Kidney (tissue), 14 donors: ENCODE data around the gene ABHD10. TPM values are rescaled to one million over a fixed set of nuclear protein-coding genes. Genes with fewer than 3 reads are reported as not detected.

Experiments
- DNase-seq, 5 donors: peaks; one replicate each; pipeline ENCODE4 v3.0.0-alpha.2; 2013 to 2020
- FAIRE-seq: peaks from 2 replicates; lab custom pipeline; 2012; peaks lifted over from hg19 to GRCh38; lab: Jason Lieb, UNC
- H3K27ac ChIP-seq, 2 donors: one replicate each; pipeline ENCODE4 v1.7.0; 2013; ENCODE audit warnings: low read depth in 2 of 2, low read length in 2 of 2, inconsistent platforms in 1 of 2
- H3K27me3 ChIP-seq: one replicate; pipeline ENCODE4 v1.7.1; 2013; ENCODE audit warnings: low read length, inconsistent platforms; ENCODE audit not compliant: control insufficient read depth, insufficient read depth
- H3K36me3 ChIP-seq, 3 donors: one replicate each; pipeline versions ENCODE4 v1.7.0 to v1.7.1; 2013; ENCODE audit warnings: low read length in 3 of 3, control low read depth in 1 of 3, inconsistent platforms in 1 of 3; ENCODE audit not compliant: insufficient read depth in 3 of 3, control insufficient read depth in 2 of 3
- H3K4me1 ChIP-seq, 3 donors: one replicate each; pipeline versions ENCODE4 v1.7.0 to v1.7.1; 2013; ENCODE audit warnings: low read length in 3 of 3, inconsistent platforms in 1 of 3, low read depth in 1 of 3; ENCODE audit not compliant: control insufficient read depth in 2 of 3, insufficient read depth in 2 of 3
- H3K4me3 ChIP-seq, 3 donors: one replicate each; pipeline versions ENCODE4 v1.7.0 to v1.8.1; 2013; ENCODE audit warnings: low read length in 3 of 3, control low read depth in 1 of 3, inconsistent platforms in 1 of 3
- H3K9ac ChIP-seq, 3 donors: one replicate each; pipeline versions ENCODE4 v1.7.0 to v1.7.1; 2013; ENCODE audit warnings: low read length in 3 of 3, control low read depth in 1 of 3, inconsistent platforms in 1 of 3
- H3K9me3 ChIP-seq, 3 donors: one replicate each; pipeline versions ENCODE4 v1.7.0 to v1.7.1; 2013; ENCODE audit warnings: low read length in 3 of 3, control low read depth in 1 of 3, inconsistent platforms in 1 of 3; ENCODE audit not compliant: control insufficient read depth in 2 of 3, insufficient read depth in 1 of 3
- CTCF ChIP-seq: IDR thresholded peaks from 3 replicates; pipeline ENCODE4 v1.5.1; 2012; ENCODE audit warnings: mild to moderate bottlenecking, moderate library complexity, borderline replicate concordance; ENCODE audit not compliant: insufficient read depth; ENCODE audit errors: extremely low read depth
- intact Hi-C: fragments of 100-400 bp; cut with DNase I; formaldehyde crosslinking; loops from one replicate; pipeline ENCODE4 v1.11.1; 2022
- polyA plus RNA-seq: library from polyadenylated mRNA; stranded (reverse); fragments of 350-450 nt; fragmentation: Illumina TruSeq; extraction: RNeasy Lipid Tissue Mini Kit (QIAGEN cat#74804); gene quantifications from one replicate; pipeline ENCODE4 v1.2.3, GENCODE V29; 2014; ENCODE audit warnings: low read depth, low replicate concordance; ENCODE audit not compliant: insufficient read depth
- total RNA-seq: library from RNA; stranded (reverse); fragmentation: NEBNext Ultra II Directional; extraction: Animal tissue kit (Norgen Biotek cat#: 25700); gene quantifications from one replicate; pipeline ENCODE4 v1.2.1, GENCODE V29; 2021
- donor health status: control.
- donor health status: control.
- donor health status: control.
- donor health status: control.
- donor health status: control.
- donor health status: DM: yes; HTN: yes; CAD: no.
- donor health status: Normal renal cell carcinoma (clear cell type).

ABHD10 gene
- total and polyA plus RNA-seq, 2 donors from 2014 or later: 30.9 to 53.2 TPM

GRCh38 chr3:111976254-111976653 is 2.6 kb upstream of the ABHD10 start:
- FAIRE-seq: no peak
- no peak overlapping the region for H3K27ac ChIP-seq
- H3K4me1 ChIP-seq: peaks cover 0 to 10% (median 6%) of the 10 kb centered on the region in 3 donors
- intact Hi-C loops: no loop called here
- no peak overlapping the region for H3K4me3 ChIP-seq
- no peak overlapping the region for H3K9ac ChIP-seq
- DNase-seq: no peak
- H3K36me3 ChIP-seq: peaks cover 0 to 6% (median 3%) of the 10 kb centered on the region in 3 donors
- TF ChIP-seq CTCF: no peak
- no peaks in the 10 kb centered on the region for H3K27me3 ChIP-seq
- H3K9me3 ChIP-seq: no peaks in the 10 kb centered on the region

GRCh38 chr3:111979434-111980038 is 710 bp downstream of the ABHD10 start:
- peaks cover 0 to 3% (median 2%) of the 10 kb centered on the region in 3 donors for H3K36me3 ChIP-seq
- peaks cover 0 to 12% (median 5%) of the 10 kb centered on the region in 3 donors for H3K4me1 ChIP-seq
- FAIRE-seq: no peak
- DNase-seq: peak in 1 of 5 donors; percentile 34
- H3K9ac ChIP-seq: peak overlapping the region; percentile 66 to 91 (median 91)
- no peaks in the 10 kb centered on the region for H3K27me3 ChIP-seq
- no peak for TF ChIP-seq CTCF
- intact Hi-C loops: no loop called here
- H3K4me3 ChIP-seq: peak overlapping the region; percentile 90 to 96 (median 92)
- H3K9me3 ChIP-seq: no peaks in the 10 kb centered on the region
- H3K27ac ChIP-seq: peak overlapping the region; percentile 83 to 88

- FAIRE-seq: no peak
- no peak overlapping the region for H3K9ac ChIP-seq
- no peak for TF ChIP-seq CTCF
Measured at GRCh38 chr3:111980716-111981456, 2.1 kb downstream of the ABHD10 start.

More at GRCh38 chr3:111980716-111981456, 2.1 kb downstream of the ABHD10 start:
- Histone ChIP-seq H3K9me3 (no peaks in the 10 kb centered on the region), H3K27ac (peak overlapping the region in 1 of 2 donors; percentile 1), H3K4me3 (peak overlapping the region in 2 of 3 donors; percentile 37 to 96), H3K27me3 (no peaks in the 10 kb centered on the region), H3K4me1 (peaks cover 0 to 12% (median 5%) of the 10 kb centered on the region in 3 donors), H3K36me3 (peaks cover 0 to 3% (median 0%) of the 10 kb centered on the region in 3 donors)
- DNase-seq: no peak
- intact Hi-C loops: no loop called here
